HG02938 (cell line): ENCODE results near the gene SHB.

Source experiments
- ATAC-seq: cut with Tn5 transposase; IDR thresholded peaks from one replicate; pipeline ENCODE4 v1.9.1; 2021; ENCODE audit warnings: mild to moderate bottlenecking, moderate library complexity; ENCODE audit not compliant: unreplicated experiment

The SHB gene

DNA sequence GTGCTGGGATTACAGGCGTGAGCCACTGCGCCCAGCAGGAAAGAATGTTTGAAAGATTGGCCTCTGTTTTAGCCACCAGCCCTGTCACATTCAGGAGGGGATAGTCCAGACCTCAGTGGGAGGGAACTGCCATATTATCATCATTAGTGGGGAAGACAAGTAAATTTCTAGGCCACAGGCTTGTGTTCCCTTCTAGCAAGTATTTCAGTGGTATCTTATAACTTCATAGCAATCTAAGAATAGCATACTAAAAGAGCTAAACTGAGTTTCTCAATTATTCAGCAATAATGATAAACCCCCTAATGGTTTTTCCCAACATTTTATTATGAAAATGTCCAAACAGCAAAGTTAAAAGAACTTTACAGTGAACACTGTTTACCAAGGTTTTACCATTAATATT, 195.1 kb downstream of the SHB start:
- ATAC-seq = no peak

- no peak for ATAC-seq
Measured at GRCh38 chr9:37870799-37871176, 198.2 kb downstream of the SHB start.

DNA sequence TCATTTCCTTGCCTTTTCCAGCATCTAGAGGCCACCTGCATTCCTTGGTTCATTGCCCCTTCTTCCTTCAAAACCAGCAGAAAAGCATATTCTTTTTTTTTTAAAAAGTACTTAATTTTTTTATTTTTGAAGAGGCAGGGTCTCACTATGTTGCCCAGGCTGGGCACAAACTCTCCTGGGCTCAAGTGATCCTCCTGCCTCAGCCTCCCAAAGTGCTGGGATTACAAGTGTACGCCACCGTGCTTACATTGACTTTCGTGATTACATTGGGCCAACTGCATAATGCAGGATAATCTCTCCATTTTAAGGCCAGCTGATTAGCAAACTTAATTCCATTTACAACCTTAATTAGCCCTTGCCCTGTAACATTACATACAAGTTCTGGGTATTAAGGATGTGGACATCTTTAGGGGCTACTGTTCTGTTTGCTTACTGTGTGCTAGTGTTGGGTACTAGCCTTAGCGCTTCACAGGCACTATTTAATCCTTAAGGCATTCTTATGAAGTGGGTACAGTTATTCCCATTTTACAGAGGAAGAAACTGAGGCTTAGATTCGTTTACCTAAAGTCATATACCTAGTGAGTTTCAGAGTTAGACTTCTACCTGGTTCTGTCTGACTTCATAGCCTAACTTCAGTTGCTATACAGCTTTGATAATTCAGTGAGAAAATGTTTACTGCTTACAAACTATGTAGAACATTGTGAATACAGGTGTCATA, 198.8 kb downstream of the SHB start:
- no peak for ATAC-seq
